Erythroblast (primary cell): Measurements from ENCODE around the gene PRKCD.

Experiments used
- GATA1 ChIP-seq: IDR thresholded peaks from 2 replicates; pipeline ENCODE4 v1.6.1; 2011; ENCODE audit warnings: low read depth, mild to moderate bottlenecking, control low read depth, low read length, moderate library complexity
- POLR2A ChIP-seq: IDR thresholded peaks from 2 replicates; pipeline ENCODE4 v1.6.1; 2011; ENCODE audit warnings: mild to moderate bottlenecking, low read length

GRCh38 chr3:53196575-53197407 lies 35.8 kb downstream of the PRKCD start:
- TF ChIP-seq POLR2A: no peak
- TF ChIP-seq GATA1: no peak
